Activated CD8-positive, alpha-beta memory T cell treated with anti-CD3 and anti-CD28 coated beads, Interleukin-2, amount 50 U/mL, for 24 hours (primary cell): Measurements from ENCODE around the gene CHST15.

Experiments used
- DNase-seq: peaks from one replicate; pipeline ENCODE4 v3.0.0-alpha.2; 2020; ENCODE audit errors: extremely low read depth

Gene CHST15

DNA sequence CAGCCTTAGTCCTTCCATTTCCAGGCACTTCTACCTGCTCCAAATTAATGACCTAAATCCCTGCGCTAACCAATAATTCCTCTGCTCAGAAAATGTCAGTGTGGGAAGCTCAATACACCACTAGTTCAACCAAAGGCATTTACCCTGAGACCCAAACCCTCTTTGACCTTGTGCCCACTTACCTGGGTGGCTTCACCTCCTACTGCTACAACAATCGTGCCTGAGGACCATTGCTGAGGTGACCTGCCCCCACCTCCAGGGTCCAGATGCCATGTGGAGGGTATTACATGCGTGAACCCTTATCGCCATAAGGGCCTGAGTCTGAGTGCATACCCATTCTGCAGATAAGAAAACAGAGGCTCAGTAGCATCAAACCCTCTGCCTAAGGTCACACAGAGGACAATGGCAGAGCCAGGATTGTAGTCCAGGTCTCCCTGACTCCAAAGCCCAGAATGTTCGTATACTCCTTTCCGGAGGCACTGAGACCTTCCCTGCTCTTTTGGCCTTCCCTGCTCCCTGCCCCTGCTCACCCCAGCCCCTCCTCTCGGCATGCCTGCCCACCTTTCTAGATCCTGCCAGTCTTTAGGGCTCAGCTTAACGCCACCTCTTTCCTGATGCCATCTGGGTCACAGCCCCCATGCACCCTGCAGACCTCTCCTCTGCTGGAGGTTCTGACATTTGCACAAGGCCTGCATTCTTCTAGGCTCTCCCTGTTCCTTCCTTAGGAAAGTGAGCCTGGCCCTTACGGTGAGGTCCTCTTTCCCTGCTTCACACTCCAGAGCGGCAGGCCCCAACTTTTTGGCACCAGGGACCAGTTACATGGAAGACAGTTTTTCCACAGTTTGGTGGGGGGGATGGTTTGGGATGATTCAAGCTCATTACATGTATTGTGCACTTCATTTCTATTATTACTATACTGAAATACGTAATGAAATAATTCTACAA lies 94.9 kb downstream of the CHST15 start:
- DNase-seq, result no peak

DNA sequence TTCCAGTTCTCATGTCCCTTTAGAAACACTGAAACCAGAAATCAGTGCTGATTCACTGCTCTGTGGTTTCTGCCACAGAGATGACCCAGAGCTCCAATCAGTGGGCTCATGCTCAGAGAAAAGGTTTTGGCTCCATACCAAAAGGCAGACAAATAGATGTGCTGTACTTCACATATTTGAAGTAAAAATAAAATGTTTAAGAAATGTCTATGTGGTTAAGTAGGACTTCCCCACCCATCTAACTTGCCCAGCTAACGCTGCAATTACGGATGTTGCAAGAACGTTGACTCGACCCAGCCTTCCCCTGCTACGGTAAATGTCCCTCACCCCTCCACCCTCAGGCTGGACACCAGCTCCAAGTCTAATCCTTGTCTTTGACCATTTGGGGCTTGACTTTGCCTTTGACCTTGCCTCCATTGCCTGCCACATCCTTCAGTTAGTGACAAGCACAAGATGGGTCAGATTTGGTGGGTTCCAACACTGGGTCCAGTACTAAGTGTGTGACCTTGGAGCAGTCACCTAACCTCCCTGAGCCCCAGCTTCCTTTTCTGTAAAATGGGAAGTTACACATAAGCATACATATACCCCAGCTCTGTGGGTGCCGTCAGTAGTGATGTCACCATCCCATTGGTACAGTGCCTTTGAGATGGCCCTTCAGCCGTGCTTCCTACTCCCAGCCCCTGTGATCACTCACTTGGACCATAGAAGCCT lies 95.8 kb downstream of the CHST15 start:
- DNase-seq, result no peak

DNA sequence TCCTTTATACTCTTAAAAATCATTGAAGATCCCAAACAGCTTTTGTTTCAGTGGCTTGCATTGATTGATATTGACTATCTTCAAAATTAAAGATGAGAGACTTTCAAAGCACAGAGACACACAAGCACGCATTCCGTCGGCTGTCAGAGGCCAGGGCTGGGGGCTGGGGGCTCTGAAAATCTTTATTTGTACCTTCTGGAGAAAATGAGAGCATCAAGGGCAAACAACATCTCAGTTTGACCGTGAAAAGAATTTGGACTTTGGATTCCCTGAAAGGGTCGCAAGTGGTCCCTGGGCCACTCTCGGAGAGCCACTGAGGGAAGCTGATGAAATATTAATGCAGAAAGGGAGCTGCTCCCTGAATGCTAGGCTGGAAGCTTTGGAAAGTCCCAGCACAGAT lies 96.4 kb downstream of the CHST15 start:
- no peak for DNase-seq

DNA sequence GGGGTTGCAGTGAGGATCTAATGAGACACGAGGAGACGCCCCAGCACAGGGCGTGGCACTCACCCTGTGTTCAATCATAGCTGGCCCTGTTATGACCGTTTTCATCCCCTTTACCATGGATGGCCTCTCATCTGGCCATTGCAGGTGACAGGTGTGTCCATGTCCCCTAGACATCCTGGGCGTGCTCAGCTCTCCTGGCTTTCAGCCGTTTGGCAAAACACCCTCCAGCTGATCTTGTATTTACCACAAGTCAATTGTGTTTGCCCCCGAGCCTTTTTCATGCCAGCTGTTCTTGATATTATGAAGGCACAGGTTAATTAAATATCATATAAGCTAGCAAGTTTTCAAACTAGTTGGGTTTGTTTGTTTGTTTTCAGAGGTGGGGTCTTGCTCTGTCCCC lies 97.1 kb downstream of the CHST15 start:
- DNase-seq, result no peak

DNA sequence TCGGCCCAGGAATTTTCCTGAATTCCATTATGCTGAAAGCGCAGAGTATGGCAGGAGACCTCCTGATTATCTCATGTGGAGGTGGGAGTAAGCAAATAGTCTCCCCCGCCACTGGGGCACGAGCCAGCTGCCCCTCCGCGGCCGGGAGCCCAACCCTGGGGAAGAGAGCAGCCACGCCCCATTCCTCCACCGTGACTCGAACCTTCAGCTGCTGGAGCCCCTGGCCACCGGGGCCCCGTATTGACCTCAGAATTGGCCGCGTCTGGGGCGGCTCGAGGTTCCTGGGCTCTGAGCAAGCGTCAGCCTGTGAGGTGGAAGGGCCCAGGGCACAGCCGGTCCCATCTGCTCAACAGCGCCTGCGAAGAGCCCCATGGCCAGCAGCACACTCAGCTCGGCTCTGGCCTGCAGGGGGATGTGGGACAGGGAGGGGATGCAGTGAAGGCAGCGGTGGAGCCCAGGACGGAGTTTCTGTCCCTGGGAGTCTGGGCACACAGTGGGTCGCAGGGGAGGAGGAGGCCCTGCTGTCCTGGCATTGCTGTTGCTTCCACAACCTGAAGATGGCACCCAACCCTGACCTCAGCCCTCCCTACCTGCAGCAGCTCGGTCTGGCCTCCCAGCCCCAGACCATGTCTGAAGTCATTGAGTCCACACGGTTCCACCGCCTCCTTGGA lies 97.8 kb downstream of the CHST15 start:
- DNase-seq, result no peak

DNA sequence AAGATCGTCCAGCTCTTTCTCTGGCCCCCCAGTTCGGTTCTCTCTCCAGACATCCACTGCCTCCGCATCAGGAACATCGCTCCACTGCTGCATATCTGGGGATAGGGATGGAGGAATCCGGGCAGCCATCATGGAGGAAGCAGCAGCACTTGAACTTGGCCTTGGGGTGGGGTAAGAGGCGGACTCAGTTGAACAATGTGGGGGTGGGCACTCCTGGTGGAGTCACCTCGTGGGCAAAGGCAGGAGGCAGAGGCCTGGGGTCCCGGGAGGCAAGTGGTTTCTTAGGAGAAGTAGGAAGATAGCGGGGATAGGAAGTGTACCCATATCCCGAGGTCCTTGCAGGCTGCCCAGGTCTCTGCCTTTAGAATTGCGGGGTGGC lies 98.3 kb downstream of the CHST15 start:
- no peak for DNase-seq

DNA sequence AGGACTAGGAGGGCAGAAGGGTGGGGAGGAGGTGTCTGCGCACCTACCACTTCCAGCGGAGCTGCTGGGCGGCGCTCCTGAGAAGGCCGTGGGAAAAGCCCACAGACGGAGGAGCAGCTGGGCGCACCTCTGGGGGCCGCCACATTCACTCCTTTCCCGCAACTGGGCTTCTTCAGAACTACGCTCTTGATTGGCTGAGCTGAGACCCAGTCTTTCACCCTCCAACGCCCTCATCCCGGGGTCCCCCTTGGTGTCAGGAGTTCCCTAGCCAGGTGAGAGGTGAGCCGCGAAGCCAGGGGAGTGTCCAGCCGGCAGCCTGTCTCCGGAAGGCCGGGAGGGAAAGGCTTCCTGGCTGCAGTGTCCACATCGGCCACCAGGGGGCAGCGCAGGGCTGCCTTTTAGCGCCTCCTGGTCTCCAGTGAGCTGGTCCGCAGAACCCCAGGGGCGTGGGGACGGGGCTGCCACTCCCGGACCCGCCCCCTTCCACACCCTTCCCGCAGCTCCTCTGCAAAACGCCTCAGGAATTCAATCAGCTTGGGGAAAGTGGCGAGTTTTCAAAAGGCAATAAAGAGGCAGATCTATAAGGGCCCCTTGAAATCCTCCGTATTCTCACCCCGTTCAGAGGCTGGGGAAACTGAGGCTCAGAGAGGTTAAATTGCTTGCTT lies 98.8 kb downstream of the CHST15 start:
- peak; percentile 61 for DNase-seq

DNA sequence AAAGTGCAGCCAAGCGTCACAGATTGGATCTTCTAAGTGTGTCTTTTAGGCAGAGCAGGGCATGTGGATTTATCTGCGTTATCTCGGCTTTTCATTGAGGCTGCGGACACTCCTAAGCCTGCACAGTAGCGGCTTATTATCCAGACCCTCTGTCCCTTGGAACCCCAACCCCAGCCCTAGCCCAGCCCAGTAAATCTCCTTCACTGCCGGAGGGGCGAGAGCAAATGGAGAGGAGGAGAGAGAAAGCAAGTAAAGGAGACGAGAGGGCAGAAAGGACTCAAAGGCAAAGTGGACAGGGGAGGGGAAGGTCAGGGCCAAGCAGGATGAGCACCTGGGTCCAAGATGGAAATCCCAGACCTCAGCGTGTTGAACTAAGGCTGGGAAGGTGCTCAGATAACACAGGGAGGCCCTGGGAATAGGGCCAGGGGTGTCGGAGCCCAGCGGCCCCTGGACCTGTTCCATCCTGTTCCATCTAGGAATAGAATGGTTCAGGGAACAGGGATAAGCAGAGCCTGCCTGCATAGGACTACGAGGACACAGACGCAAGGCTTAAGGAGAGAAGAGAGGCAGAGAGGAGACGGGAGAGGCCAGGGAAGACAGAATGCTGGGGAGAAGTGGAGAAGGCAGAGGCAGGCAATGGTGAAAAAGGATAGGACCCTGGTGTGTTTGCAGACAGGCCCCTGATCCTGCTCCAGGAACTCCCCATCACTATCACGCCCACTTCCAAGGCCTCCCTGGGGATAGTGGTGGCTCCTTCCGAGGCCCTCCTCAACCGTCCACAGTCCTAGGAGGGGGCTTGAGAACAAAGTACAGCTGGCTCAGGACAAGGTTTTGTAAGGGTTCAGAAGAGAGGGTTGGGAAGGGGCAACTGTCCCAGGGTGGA lies 99.6 kb downstream of the CHST15 start:
- no peak for DNase-seq

DNA sequence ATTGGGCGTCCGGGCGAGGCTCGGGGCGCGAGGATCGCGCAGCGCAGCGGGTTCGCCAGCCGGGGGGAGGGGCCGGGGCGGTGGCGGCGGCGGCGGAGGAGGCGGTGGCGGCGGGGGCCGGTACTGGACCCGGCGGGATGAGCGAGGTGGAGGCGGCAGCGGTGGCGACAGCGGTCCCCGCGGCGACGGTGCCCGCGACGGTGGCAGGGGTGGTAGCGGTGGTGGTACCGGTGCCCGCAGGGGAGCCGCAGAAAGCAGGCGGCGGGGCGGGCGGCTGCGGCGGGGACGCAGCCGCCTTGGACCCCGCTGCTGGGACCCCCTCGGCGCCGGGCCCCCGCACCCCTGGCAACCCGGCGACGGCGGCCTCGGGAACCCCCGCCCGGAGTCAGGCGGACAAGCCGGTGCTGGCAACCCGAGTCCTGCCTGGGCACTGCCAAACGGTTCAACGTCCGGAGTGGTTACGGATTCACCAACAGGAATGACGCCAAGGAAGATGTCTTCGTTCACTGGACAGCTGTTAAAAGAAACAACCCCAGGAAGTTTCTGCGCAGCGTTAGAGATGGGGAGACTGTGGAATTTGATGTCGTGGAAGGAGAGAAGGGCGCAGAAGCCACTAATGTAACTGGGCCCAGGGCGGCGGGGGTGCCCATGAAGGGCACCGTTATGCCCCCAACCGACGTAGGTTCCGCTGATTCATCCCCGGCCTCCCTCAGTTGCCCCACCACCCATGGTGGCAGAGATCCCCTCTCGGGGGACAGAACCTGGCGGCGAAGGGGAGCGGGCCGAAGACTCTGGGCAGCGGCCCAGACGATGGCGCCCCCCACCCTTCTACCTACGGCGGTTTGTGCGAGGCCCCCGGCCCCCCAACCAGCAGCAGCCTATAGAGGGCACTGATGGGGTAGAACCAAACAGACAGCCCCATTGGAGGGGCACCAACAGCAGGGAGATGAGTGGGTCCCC lies 101.5 kb downstream of the CHST15 start:
- DNase-seq, result no peak

DNA sequence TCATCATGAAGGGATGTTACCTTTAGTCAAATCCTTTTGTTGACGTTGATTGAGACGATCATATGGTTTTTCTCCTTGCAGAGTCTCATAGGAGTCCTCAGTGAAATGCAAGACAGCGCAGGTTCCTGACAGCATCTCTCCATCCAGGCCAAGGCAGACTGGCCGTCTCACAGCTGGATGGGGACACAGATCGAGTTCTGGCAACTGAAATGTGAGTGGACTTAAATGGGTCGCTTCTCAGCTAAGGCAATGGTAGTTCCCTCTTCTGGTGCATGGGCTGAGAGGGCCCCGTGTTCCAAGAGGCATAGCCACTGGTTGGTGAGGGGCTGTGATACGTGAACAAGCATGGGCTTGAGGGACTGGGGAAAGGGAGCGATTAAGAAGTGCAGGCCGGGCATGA lies 102.5 kb downstream of the CHST15 start:
- DNase-seq, result no peak

DNA sequence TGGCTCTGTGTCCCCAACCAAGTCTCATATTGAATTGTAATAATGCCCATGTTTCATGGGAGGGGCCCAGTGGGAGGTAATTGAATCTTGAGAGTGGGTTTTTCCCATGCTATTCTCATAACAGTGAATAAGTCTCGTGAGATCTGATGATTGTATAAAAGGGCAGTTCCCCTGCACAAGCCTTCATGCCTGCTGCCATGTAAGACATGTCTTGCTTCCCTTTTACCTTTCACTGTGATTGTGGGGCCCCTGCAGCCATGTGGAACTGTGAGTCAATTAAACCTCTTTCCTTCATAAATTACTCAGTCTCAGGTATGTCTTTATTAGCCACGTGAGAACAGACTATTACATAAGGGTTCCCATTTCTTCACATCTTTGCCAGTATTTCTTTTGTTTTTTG lies 104.7 kb downstream of the CHST15 start:
- no peak for DNase-seq

DNA sequence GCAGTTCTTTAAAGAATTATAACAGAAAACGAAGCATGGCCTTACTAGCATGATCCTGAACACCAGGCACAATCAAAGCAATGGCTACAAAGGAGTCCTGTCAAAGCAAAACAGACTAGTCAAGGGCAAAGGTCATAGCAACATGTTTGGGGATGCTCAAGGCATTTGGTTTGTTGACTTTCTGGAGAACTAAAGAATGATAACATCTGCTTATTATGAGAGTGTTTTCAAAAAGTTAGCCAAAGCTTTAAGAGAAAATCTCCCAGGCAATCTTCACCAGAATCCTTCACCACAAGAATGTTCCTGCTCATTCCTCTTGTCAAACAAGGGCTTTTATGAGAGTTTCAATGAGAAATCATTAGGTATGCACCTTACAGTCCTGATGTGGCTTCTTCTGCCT lies 106.7 kb downstream of the CHST15 start:
- no peak for DNase-seq

DNA sequence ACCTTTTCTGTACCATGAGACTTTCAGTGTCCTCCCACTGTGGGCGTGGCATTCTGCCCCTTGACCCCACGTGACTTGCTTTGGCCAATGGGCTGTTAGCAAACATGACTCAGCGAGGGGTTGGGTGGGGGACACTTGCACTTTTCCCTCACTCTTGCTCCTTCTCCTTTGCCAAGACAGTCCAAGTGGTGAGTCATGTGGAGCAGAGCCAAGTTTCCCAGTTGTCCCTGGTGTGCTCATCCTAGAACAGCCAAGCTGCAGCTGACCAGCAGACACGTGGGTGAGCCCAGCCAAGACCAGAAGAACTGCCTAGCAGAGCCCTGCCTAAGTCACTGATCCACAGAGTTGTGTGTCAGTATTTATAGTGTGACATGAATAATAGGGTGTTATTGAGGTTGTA lies 119.0 kb downstream of the CHST15 start:
- no peak for DNase-seq

DNA sequence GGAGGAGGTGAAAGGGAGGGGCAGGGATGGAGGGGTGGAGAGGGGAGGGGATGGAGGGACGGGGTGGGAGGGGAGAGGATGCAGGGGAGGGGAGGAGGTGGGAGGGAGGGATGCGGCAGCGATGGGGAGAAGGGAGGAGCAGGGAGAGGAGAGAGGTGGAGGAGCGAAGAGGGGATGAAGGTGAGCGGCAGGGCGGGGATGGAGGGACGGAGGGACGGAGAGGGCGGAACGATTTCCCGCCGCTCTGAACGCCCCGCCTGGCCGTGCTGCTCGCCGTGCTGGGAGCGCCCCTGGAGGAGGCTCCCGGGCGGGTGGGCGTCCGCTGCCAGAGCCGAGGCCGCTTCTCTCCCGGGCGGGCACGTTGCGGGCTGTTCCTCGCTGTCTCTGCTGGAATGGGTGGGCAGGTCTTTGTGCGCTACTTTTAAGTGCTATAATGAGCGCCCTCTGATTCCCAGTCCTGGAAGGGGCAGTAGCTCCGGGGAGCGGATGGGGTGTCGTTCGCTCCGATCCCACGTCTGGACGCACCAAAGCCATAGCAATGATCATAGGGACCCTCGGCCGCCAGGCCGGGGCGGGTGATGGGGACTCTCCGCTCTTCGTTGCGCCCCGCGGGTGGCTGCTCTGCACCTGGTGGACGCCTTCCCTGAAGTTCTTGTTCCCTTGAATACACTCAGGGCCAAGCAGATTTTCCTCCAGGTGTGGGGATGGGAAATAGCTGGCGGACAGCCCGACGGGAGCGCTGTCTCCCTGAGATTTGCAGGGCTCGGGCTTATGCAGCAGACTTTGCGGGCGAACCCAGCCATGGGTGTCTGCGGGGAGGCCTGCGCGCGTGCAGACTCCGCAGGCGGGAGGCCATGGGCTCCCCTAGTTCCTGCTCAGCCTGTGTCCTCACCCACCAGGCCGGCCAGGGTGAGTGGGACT lies 120.7 kb downstream of the CHST15 start:
- no peak for DNase-seq

DNA sequence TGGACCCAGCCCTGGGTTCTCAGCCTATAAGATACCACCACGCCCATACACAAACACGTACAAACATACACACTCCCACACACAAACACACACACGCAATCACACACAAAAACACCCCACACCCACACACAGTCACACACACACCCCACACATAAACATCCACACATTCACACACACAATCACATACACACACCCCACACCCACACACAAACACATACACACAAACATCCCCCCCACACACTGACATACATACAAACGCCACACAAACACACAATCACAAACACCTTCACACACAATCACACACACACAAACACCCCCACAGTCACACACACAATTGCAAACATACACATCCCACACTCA lies 122.5 kb downstream of the CHST15 start:
- no peak for DNase-seq

DNA sequence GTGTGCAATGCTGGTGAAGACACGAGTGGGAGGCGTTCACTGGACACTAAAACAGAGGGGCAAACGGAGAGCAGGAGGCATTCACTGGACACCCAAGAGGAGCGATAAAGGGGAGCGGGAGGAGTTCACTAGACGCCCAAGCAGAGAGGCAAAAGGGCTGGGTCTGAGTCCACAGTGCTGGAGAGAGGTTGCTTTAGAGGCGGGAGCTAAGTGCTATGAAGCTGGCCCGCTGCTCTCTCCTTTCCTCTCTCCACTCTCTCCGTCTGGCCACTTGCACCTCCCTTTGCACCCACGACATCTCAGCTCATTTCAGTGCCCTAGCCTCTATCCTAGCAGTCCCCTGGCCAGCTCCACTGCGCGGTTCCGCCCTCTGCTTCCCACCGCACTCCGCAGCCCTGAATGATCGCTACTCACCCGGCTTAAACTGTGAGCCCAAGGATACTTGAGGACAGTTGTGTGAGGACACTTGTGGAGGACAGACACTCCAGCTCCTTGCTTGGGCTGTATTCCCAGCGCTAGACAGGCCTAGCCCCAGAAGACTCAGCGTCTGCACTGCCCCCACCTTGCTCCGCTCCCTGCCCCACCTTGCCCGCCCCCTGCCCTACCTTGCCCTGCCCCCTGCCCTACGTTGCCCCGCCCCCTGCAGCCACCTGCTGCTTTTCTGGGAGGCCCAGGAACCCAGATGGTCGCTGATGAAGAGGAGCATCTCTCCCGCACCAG lies 123.0 kb downstream of the CHST15 start:
- DNase-seq, result no peak

DNA sequence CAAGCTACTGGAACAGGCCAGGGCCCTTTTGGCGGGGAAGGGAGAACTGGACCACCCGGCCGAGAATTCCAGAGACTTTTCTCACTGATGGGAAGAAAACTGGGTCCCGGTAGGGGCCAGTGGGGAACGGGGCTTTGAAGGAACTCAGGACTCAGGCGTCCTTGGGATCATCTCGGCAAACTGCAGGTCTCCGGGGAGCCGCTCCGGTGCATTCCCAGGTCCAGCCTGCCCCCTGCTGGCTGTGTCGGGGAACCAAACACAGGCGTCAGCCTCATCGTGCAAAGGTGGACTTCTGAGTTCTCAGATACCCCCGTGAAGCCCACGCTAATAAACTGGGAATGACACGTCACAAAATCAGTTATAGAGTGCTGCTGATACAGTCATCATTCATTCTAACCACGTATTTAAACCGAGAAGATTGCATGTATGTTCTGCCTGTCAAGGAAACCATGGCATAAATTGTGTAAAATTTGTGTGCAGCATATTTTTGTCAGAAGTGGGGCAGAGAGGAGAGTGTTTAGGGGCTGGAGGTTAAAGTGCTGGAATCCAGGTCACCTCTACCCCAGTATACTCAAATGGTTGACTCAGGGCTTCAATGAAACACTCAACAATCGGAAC lies 125.7 kb downstream of the CHST15 start:
- no peak for DNase-seq

DNA sequence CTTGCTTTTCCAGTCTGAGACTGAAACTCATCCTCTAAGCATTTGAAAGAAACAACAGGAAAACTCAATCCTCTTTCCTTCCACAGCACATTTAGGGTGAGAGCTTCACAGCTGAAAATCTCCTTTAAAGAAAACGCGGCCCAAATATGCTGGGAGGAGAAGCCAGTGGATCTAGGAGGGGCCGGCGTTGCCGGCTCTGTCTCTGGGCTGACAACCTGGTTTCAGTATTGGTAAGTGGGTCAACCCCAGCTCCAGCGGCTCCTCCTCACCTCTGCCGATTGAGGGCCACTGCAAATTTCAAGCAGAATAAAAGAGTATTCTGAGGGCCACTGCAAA lies 126.5 kb downstream of the CHST15 start:
- DNase-seq, result no peak
